SW480 (cell line): Measurements from ENCODE around the gene C3orf80.
A peak's percentile ranks its signal among the peaks of the same experiment; 100 is the strongest.
"Not testable (repeated sequence)": the region's sequence is repeated elsewhere in the genome, so short reads cannot be mapped to it uniquely, and the experiment has no call there.

Experiments
- DNase-seq: peaks from one replicate; pipeline ENCODE4 v3.0.0-alpha.2; 2016; ENCODE audit warnings: low spot score

Gene C3orf80

DNA sequence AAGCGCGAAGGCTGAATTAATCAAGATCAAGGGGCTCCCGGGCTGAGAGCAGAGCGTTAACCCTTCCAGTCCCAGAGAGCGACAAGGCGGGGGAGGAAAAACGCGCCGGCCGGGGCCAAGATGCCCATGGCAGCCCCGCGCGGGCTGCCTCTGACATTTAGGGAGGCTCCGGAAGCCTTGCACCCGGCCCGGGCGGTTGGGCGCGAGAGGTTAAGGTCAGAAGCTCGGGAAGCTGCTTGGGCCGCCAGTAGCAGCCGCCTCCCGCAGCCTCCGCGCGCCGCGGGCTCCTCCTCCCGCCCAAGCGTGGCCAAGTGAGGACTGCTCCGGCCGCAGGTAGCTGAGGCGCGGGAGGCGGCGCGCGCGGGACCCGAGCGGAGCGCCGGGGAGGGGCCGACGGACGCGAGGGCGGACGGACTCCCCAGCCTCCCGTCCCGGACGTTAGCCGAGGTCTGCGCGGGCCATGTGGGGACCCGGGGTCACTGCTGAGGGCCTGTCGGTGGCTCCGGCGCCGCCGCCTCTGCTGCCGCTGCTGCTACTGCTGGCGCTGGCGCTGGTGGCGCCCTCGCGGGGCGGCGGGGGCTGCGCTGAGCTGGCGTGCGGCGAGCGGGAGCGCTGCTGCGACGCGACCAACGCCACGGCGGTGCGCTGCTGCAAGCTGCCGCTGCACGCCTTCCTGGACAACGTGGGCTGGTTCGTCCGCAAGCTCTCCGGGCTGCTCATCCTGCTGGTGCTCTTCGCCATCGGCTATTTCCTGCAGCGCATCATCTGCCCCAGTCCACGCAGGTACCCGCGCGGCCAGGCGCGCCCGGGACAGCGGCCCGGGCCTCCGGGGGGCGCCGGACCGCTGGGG, at the start of gene C3orf80:
Gene C3orf80 (plus strand): TSS at position 247 of the 850 bp plus-strand sequence. CDS start 214 bp downstream, at position 461.
- DNase-seq: peak; percentile 69

DNA sequence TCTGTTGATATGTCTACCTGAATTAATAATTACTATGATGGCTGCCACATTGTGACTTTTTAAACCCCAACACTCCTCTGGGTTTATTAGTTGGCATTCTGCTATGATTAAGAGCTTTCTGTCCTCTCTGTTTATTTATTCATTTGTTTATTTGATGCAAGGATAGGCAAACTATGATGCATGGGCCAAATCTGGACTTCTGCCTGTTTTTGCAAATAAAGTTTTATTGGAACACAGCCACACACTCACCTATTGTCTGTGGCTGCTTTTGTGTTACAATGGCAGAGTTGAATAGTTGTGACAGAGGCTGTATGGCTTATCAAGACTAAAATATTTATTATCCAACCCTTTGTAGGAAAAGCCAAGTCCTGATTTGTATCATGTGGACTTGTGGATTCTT, 48.3 kb upstream of the C3orf80 start:
- DNase-seq: no peak

DNA sequence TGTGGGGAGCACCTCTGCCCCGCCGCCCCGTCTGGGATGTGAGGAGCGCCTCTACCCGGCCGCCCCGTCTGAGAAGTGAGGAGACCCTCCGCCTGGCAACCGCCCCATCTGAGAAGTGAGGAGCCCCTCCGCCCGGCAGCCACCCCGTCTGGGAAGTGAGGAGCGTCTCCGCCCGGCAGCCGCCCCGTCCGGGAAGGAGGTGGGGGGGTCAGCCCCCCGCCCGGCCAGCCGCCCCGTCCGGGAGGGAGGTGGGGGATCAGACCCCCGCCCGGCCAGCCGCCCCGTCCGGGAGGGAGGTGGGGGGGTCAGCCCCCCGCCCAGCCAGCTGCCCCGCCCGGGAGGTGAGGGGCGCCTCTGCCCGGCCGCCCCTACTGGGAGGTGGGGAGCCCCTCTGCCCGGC, 46.6 kb upstream of the C3orf80 start:
- DNase-seq: not testable (repeated sequence)

DNA sequence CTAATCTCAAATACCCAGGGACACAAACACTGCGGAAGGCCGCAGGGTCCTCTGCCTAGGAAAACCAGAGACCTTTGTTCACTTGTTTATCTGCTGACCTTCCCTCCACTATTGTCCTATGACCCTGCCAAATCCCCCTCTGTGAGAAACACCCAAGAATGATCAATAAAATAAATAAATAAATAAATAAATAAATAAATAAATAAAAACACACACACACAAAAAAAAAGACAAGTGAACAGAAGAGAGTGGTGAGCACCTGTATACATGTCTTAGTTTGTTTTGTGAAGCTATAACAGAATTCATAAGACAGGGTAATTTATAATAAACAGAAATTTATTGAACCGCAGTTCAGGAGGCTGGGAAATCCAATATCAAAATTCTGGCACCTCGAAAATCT, 45.8 kb upstream of the C3orf80 start:
- DNase-seq: not testable (repeated sequence)

DNA sequence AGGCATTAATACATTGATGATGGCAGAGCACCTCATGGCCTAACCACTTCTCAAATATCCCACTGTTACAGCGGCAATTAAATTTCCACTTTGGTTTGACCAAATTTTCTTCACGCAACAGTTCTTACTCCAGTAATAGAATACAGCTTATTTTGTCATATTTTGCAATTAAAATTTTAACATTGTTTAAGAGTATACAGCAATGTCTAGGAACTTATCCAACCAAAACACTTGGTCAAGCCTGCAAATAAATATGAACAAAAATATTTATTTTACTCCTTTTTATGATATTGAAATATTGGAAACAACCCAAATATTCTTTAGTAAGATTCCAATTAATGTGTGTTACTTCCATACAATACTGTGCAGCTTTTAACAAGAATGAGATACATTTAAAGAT, 45.3 kb upstream of the C3orf80 start:
- DNase-seq: no peak

DNA sequence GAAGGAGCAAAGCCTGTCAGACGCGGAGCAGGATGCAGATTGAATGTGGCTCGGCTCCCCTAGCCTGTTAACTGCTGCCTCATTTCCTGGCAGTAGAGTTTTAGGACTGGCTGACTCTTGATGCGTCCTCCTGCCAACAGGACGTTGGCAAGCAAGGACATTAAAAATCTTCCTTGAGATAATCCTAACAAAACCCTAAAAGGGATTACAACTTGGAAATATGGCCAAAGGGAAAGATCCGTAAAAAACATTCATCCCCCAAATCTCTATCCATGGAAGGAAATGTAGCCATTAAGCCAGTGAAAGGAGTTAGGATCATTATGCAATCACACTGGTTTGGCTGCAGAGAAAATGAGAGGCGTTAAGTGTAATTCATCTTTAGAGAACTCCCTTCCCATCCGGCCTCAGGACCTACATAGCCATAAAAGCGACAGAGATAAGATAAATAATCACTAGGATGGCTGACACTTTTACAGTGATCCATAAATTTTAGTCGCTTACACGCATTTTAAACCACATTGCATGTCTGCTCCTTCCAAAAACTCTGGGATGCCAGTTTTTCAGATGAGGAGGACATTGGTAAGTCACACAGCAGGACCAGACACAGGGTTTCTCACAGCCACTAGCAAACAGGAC, 44.5 kb upstream of the C3orf80 start:
- no peak for DNase-seq

DNA sequence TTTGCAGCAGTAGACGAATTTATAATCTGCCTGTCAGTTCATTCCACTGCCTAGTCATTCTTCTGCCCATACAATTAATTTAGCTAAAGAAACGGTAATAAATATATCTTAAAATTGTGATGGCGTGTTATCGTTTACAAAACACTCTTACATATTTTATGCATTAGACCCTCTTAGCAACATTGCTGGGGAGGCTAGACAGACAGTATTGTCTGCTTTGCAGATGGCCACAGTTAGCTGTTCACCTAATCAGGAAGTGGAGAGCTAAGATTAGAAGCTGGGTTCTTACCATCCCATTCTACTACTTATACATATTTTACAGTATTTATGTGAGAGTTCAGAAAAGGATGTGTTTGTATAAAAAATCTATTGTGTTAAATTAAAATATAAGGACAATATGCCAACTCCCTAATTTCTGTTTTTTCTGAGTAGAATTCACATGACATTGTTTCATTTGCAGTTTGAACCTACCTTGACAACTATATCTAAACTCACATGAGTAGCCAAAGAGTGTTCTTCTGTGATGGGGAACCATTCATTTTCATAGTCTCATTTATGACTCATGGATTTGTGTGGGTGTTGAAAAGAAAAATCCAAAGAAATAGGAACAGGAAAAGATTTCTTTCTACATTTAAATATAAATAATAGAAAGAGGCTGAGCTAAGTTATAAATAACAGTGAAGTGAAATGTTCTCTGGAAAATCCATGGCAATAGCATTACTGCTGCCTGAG, 41.7 kb upstream of the C3orf80 start:
- DNase-seq: no peak

DNA sequence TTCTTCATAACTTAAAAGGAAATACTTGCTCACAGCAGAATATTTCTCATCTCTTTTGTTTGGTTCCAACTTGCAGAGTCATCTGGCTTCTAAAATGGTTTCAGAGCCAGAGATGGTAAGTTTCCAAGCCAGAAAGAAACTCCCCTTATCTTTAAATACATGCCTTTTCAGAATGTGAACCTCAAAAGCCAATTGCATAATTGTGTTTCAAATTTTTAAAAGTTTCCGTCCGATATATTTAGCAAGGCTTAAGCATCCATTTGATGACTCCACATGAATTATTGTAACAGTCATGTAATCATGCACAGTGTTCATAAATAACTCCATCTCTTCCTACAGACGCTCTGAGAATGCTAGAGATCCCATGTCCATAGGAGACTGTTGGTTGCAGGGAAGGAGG, 40.6 kb upstream of the C3orf80 start:
- DNase-seq: no peak

DNA sequence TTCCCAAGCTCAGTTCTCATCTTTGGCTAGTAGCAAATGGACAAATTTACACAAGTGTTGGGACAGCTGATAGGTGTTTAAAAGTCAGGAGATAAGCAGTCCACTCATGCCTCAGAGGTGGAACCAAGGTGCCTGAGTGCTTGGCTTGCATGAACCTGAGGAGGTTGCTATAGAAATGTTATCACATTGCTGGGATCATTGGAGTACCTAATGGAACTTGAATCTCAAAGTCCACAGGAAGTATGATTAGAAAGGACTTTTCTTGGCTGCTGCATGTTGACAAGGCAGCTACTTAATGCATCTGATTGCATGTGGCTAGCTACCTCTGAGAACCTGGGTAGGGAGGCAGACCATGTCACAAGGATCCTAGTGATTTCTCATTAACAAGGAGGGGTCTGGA, 39.5 kb upstream of the C3orf80 start:
- no peak for DNase-seq

DNA sequence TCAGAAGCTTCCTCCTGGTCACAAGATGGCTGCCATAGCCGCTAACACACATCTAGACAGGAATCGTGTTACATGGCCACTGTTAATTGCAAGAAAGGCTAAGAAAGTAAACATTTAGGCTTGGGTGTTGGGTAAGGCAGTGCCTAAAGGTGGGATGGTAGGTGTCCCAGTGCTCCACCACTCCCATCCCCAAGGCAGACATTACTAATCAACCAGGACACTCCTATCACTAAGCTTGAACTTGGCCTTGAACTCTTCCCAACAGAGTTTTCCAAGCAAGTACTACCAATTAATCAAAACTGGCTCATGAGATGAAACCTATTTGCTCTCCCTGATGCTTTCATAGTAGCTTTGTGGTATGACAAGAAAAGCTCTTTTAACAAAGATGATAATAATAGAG, 37.9 kb upstream of the C3orf80 start:
- no peak for DNase-seq

DNA sequence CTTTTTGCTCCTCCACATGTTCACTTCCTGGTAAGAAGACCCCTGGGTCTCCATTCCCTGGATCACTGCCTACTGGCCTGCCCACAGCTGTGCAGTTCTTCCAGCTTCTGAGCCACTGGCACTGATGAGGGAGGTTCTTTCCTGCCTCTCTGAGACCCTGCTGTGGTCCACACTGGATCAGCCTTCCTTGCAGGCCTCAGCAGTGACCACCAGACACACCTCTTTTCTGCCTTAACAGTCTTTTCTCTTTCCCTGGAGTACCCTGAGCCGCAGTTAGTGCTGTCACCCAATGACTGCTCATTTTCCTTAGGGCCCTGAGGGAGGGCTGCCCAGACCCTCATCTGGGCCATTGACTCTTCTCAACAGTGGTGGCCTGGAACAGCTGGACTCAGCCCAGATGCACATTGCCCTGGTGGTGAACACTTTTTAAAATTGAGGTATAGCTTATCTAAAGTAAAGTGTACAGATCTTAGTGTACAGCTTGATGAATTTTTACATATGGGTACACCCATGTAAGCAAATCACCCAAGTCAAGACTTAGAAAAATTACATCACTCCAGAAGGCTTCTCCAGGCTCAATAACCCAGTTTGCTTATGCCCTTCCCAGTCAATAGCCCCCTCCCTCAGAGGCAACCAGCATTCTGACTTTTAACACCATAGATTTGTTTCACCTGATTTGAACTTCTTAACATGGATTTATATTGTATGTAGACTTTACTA, 32.8 kb upstream of the C3orf80 start:
- no peak for DNase-seq

DNA sequence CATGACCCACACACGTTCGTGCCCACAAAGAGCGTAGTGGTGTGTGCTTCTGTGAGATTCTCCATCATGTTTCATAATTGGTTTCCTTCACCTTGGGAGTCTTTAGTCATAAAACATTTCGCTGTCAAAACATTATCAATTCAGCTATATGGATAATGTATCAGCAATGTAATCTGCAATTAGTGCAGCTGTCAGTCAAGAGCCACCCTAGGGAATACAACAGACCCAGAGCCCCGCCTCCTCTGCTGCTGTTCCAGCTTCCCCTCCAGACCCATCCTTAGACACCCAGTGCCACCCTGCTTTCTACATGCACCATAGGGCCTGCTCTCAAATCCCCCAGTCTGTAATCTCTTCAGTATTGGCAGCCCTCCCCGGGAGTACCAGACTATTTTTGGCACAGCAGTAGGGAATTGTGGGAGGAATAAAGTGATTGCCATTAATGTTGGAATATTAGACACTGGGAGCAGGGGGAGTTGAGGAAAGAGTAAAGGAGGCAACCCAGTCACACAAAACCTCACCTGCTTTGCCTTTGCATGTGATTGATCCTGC, 31.5 kb upstream of the C3orf80 start:
- no peak for DNase-seq

DNA sequence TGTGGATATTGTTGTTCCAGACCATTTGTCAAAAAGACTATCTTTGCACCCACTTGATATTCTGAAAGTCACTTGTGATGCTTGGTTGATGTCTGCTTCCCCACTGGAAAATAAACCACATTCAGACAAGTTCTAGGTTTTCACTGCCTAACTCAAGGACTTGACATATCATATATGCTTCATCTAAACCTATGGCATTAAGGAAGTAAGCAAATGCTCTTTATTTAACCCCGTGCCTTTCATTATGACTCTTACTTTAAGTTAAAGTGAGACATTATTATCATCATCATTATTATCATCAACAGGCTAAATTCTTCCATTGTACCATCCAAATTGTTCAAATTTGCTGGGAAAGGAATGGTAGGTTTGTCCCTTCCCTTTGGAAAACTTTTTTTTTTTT, 30.8 kb upstream of the C3orf80 start:
- DNase-seq: no peak

DNA sequence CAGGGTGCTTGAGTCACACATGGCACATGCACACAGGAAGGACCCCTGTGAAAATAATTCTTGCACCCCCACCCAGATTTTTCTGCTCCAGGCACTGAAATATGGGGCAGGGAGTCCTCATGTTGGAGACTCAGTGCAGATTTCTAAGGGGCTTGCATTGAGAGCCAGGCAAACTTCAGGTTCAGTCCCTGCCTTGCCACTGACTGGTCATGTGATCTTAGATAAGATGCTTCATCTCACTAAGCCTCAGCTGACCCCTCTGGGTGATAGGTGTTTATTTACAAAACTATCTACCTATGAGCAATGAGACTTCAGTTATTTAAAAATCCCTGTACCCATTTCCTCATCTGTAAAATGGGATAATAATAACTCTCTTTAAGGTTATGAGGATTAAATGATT, 30.1 kb upstream of the C3orf80 start:
- DNase-seq: no peak

DNA sequence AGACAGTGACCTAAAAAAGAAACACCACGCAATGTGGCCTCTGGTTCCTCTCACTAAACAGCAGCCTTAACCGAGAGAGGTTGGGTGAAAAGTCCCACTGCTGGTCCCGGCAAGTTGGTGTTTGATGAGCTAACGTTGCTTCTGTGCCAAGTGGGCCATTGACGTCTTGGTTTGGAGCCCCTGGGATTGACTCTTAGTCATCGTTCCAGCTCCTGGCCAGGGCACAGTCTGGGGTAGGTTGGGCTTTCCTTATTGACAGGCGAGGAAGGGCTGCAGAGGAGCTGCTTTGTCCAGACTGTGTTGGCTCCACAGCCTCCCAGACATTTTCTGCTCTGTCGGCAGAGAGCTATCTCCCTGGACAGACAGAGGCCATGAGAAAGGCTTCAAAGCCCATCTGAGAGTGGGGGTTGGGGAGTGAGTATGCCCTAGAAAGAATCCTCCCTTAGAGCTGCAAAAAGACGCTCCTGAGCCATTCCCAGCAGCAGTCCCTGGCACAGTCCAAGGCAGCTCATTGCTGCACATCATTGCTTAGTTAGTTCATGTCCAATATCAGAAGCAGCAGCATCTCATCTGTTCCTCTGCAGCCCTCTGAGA, 28.6 kb upstream of the C3orf80 start:
- no peak for DNase-seq

DNA sequence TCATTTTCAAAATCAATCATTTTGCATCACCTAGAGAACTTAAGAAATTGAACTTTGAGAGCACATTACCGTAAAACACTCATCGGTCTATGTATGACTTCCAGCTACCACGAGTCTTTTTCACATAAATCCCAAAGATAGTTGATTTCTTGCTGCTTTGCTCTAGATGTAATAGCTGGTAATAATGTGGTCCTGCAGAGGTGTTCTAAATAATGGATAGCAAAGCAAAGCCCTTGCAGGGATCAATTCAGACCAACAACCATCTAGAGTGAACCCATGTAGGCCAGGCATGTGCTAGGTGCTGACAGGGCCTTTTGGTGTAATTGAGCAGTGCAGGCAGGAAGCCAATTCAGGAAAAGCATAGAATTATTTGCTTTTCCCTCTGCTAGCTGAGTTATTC, 26.1 kb upstream of the C3orf80 start:
- no peak for DNase-seq

DNA sequence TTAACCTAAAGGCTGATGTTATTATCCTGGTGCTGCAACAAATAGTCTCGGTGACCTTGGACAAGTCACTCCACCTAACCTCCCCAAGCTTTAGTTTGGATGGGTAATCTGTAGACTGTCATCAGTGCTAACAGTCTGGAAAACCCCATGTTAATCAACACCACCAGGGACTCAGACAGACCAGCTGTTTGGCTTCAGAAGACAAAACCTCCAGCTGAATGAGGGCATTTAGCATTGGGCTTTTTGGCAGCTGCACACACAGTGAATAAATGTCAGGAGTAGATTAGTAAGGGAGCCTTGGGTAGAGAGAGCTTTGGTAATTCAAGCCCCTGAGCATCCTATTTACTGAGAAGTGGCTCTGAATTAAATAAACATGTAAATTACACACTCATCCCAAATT, 24.9 kb upstream of the C3orf80 start:
- no peak for DNase-seq

DNA sequence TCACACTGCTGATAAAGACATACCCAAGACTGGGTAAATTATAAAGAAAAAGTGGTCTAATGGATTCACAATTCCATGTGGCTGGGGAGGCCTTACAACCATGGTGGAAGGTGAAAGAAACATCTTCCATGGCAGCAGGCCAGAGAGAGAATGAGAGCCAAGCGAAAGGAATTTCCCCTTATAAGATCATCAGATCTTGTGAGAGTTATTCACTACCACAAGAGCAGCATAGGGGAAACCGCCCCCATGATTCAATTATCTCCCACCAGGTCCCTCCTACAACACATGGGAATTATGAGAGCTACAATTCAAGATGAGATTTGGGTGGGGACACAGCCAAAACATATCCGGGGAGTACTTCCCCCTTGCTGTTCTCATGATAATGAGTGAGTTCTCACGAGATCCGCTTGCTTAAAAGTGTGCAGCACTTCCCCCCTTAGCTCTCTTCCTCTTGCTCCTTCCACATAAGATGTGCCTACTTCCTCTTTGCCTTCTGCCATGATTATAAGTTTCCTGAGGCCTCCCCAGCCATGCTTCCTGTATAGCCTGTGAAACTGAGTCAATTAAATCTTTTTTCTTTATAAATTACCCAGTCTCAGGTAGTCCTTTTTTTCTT, 20.7 kb upstream of the C3orf80 start:
- not testable (repeated sequence) for DNase-seq

DNA sequence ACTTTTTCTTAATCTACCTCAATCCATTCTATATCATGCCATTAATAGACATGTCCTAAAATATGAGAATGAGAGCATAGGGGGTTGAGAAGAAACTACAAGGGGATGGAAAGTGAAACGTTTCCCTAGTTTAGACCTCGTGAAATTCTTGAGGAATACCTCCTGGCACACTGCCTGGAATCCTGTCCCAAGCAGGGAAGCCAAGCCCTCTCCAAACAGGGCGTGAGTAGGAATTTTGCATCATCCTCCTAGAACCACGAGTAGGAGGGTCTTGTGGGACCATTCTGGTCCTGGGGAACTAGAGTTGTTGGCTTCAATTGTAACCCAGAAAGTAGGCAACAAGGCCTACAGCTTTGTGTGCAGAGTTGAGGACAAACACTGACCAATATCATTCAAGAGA, 19.6 kb upstream of the C3orf80 start:
- no peak for DNase-seq

DNA sequence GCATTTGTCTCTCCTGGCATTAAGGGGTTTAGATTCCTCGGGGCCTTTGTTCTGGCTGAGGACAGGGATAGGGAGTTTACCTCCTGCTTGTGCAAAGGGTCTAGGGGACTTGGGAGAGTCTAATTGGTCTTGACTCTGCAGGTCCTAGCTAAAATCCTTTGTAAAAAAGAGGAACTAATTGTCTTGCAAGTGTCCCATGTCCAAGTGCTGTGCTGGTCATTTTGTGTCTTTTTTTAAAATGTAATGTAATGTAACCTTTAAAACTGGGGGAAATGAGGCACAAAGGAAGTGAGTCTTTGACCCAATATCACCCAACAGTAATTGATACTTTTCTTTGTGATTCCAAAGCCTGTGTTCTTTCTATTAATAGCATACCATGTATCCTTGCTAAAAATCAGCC, 14.9 kb upstream of the C3orf80 start:
- DNase-seq: no peak

DNA sequence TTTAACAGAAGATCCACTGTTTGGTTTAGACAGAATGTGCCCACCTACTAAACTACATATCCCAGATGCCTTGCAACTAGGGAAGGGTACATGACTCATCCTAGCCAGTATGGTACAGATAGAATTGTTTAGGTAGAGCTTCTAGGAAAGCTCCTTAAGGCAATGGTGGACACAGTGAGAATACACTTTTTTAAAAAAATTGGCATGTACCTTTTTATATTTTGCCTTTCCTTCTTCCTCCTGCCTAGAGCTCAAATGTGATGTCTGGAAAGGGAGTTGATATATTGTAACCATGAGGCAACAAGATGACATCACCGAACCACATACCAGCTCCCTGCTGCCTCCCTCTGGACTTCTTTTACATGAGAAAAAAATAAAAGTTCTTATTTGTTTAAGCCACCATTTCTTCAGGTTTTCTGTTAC, 14.4 kb upstream of the C3orf80 start:
- peak; percentile 60 for DNase-seq
